Naive thymus-derived CD4-positive, alpha-beta T cell (primary cell): ENCODE results near the gene DUXA. TPM values are rescaled to one million over a fixed set of nuclear protein-coding genes. Genes with fewer than 3 reads are reported as not detected.

Experiments
- polyA plus RNA-seq, 2 donors: library from polyadenylated mRNA; unstranded; fragments of 300-500 nt; fragmentation: Illumina TruSeq; gene quantifications; one replicate each; pipeline ENCODE4 v1.2.3, GENCODE V29; 2021
- total RNA-seq, 6 experiments: library from RNA in 5 of 6; stranded (reverse) in 5 of 6; gene quantifications; 1 replicate in 5 of 6; 2 replicates in 1 of 6; pipeline ENCODE4 v1.2.3 and lab custom pipeline; 2021 to 2026

Gene DUXA
- total and polyA plus RNA-seq, 7 experiments from 2014 or later: not detected

Other genes starting within 250 kb of the DUXA start
- gene USP29, start 47.5 kb downstream of the DUXA start, total RNA-seq: not detected
- gene USP29, start 47.5 kb downstream of the DUXA start, polyA plus RNA-seq: not detected
- not detected for gene ZIM3, start 22.3 kb downstream of the DUXA start, total RNA-seq
- gene ZIM3, start 22.3 kb downstream of the DUXA start, polyA plus RNA-seq: not detected
- 10 to 100 TPM; 31.5 to 65.9 (median 44.3) TPM for gene ZNF264, start 24.0 kb upstream of the DUXA start, total RNA-seq
- gene ZNF264, start 24.0 kb upstream of the DUXA start, polyA plus RNA-seq: 10 to 100 TPM; 25.6 to 26.9 TPM
- under 1 TPM in 4 of 5 experiments, not detected in 1; 0.43 to 0.88 (median 0.65) TPM for gene AURKC, start 63.5 kb upstream of the DUXA start, total RNA-seq
- gene AURKC, start 63.5 kb upstream of the DUXA start, polyA plus RNA-seq: not detected
- gene ZNF805, start 73.1 kb upstream of the DUXA start, total RNA-seq: 10 to 100 TPM; 12.0 to 26.2 (median 23.7) TPM
- 1 to 10 TPM; 3.9 to 5.0 TPM for gene ZNF805, start 73.1 kb upstream of the DUXA start, polyA plus RNA-seq
- gene ZNF460, start 113.0 kb upstream of the DUXA start, total RNA-seq: 10 to 100 TPM; 44.8 to 82.6 (median 71.1) TPM
- gene ZNF460, start 113.0 kb upstream of the DUXA start, polyA plus RNA-seq: 10 to 100 TPM in 1 of 2 donors, 1 to 10 TPM in 1; 8.1 to 10.2 TPM
- 1 to 10 TPM; 3.6 to 9.0 (median 8.0) TPM for gene ZNF543, start 153.0 kb upstream of the DUXA start, total RNA-seq
- 1 to 10 TPM; 2.6 to 7.8 TPM for gene ZNF543, start 153.0 kb upstream of the DUXA start, polyA plus RNA-seq
- gene ZNF304, start 183.8 kb upstream of the DUXA start, total RNA-seq: 10 to 100 TPM in 2 of 5 experiments, 1 to 10 TPM in 3; 6.0 to 12.5 (median 9.0) TPM
- gene ZNF304, start 183.8 kb upstream of the DUXA start, polyA plus RNA-seq: 1 to 10 TPM; 3.3 to 4.4 TPM
- 10 to 100 TPM in 2 of 5 experiments, 1 to 10 TPM in 3; 7.7 to 11.8 (median 9.0) TPM for gene TRAPPC2B, start 196.1 kb upstream of the DUXA start, total RNA-seq
- 10 to 100 TPM; 17.7 to 18.9 TPM for gene TRAPPC2B, start 196.1 kb upstream of the DUXA start, polyA plus RNA-seq
- 10 to 100 TPM in 1 of 5 experiments, 1 to 10 TPM in 2, under 1 TPM in 2; 0.40 to 10.1 (median 3.6) TPM for gene ZNF547, start 196.1 kb upstream of the DUXA start, total RNA-seq
- 1 to 10 TPM in 1 of 2 donors, under 1 TPM in 1; 0.50 to 1.7 TPM for gene ZNF547, start 196.1 kb upstream of the DUXA start, polyA plus RNA-seq
- gene ZNF548, start 222.4 kb upstream of the DUXA start, total RNA-seq: 100 to 1,000 TPM in 2 of 5 experiments, 10 to 100 TPM in 3; 26.4 to 115 (median 66.9) TPM
- 10 to 100 TPM; 16.2 to 22.0 TPM for gene ZNF548, start 222.4 kb upstream of the DUXA start, polyA plus RNA-seq
- 10 to 100 TPM in 3 of 5 experiments, 1 to 10 TPM in 2; 9.3 to 27.8 (median 17.2) TPM for gene ZNF17, start 243.7 kb upstream of the DUXA start, total RNA-seq
- 10 to 100 TPM in 1 of 2 donors, 1 to 10 TPM in 1; 6.9 to 11.1 TPM for gene ZNF17, start 243.7 kb upstream of the DUXA start, polyA plus RNA-seq